GM21786 (cell line): Measurements from ENCODE around the gene TAS2R4.
"Not testable (repeated sequence)": the region's sequence is repeated elsewhere in the genome, so short reads cannot be mapped to it uniquely, and the experiment has no call there.

Source experiments
- ATAC-seq: cut with Tn5 transposase; IDR thresholded peaks from one replicate; pipeline ENCODE4 v1.9.1; 2021; ENCODE audit not compliant: unreplicated experiment

Gene TAS2R4

GRCh38 chr7:141776374-141776773, at the start of gene TAS2R4:
TSS of gene TAS2R4 (plus strand) at chr7:141776674. CDS start at chr7:141778489, 1,815 bp downstream.
- no peak for ATAC-seq

GRCh38 chr7:141729020-141729419, 47.5 kb upstream of the TAS2R4 start:
- no peak for ATAC-seq

- ATAC-seq: no peak
Measured at GRCh38 chr7:141731476-141732149, 44.9 kb upstream of the TAS2R4 start.

DNA sequence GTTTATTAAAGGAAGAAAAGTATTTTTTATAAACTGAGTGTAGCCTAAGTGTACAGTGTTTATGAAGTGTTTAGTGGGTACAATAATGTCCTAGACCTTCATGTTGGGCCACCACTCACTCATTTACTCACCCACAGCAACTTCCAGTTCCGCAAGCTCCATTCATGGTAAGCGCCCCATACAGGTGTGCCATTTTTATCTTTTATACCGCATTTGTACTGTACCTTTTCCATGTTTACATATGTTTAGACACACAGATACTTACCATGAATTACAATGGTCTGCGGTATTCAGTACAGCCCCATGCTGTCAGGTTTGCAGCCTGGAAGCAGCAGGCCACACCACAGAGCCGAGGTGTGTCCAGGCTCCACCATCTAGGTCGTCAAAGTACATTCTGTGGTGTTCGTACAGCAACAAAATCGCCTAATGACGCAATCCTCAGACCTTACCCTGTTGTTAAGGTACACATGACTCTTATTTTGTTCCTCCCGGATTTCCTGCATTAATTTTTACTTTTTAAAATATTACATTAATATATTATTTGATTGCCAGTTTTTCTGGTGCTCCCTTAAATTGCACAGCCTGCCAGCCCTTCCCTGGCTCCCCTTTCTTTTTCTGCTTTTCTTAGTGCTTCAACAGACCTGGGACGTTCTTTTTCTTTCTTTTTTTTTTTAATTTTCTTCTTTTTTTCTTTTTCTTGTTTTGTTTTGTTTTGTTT, 39.2 kb upstream of the TAS2R4 start:
- ATAC-seq: no peak

GRCh38 chr7:141737836-141738591, 38.5 kb upstream of the TAS2R4 start, which contains the start of gene SSBP1:
TSS of gene SSBP1 (plus strand) at chr7:141738358. CDS start at chr7:141739167, 809 bp downstream.
- peak; percentile 90 for ATAC-seq

- ATAC-seq: no peak
Measured at GRCh38 chr7:141738592-141739013, 37.9 kb upstream of the TAS2R4 start.

DNA sequence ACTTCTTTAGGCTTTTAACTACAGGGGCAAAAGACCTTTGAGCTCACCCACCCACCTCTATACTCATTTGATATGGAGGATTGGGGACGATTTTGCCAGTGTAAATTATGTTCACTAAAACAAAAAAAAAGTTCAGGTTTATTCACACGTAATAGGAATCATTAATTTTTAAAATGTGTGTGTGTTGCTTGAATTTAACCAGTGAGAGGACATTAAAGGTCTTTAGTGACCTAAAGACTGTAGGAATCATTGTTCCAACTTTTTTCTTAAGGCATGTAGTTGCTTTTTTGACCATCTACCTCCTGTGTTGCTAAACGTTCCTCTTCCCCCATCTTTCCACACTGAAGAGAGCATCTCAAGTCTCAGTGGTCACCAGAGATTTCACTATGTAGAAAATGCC, 37.2 kb upstream of the TAS2R4 start:
- ATAC-seq: no peak

DNA sequence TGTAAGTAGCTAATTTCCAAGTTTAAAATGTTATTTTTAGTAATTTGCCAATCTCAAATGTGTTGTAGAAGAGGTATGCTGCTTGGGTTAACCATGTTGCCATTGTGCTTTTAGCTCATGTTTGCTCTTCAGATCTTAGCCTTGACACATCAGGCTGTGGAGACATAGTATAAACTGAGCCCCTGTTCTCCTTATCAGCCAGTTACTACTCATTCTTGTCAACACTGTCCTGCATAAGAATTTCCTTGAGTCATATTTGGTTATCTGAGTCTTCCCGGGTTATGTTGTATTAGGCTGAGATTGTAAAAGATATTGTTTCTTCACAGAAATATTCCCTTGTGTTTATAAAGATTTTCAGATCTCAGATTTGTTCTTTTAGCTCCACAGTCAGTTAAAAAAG, 34.2 kb upstream of the TAS2R4 start:
- no peak for ATAC-seq

GRCh38 chr7:141744131-141744530, 32.3 kb upstream of the TAS2R4 start:
- ATAC-seq: no peak

GRCh38 chr7:141748396-141748795, 28.1 kb upstream of the TAS2R4 start:
- ATAC-seq: no peak

- not testable (repeated sequence) for ATAC-seq
Measured at GRCh38 chr7:141751904-141752303, 24.6 kb upstream of the TAS2R4 start.

DNA sequence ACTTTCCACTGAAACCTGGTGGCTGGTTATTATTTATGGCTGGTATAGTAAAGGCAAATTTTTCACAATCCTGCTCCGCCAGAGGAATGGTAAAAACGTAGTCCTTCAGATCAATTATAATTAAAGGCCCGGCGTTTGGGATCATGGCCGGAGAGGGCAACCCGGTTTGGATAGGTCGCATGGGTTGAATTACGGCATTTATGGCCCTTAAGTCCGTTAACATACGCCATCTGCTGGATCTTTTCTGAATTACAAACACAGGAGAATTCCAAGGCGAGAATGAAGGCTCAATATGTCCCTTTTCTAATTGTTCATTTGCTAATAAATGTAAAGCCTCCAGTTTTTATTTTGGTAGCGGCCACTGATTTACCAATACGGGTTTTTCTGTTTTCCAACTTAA, 23.8 kb upstream of the TAS2R4 start:
- ATAC-seq: no peak

DNA sequence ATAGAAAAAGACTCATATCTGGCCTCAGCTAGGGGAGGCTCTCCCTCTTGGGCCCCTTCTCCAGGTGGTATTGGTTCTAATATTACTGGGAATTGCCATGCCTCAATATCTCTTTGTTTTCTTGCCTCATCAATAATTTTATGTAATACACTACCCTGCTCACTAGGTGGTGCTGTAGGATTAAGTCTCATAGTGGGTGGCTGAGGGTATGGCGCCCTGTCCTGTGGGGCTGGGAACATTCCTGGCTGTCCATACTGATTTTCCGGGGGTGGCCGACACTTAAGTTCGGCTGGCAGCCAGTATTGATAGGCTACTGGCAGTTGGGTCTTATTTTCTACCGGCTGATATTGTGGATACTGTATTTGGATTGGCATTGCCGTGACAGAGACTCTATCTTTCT, 21.5 kb upstream of the TAS2R4 start:
- ATAC-seq: no peak

GRCh38 chr7:141763797-141764196, 12.7 kb upstream of the TAS2R4 start, which contains the start of gene TAS2R3:
TSS of gene TAS2R3 (plus strand) at chr7:141764097. CDS start at chr7:141764159, 62 bp downstream.
- no peak for ATAC-seq

- ATAC-seq: not testable (repeated sequence)
Measured at GRCh38 chr7:141770083-141770583, 6.3 kb upstream of the TAS2R4 start.

- peak; percentile 74 for ATAC-seq
Measured at GRCh38 chr7:141785706-141786552, 9.5 kb downstream of the TAS2R4 start.

- ATAC-seq: no peak
Measured at GRCh38 chr7:141788296-141788695, 11.8 kb downstream of the TAS2R4 start.

- ATAC-seq: no peak
Measured at GRCh38 chr7:141789917-141790316, 13.4 kb downstream of the TAS2R4 start, which contains the start of gene TAS2R5. TSS of gene TAS2R5 (plus strand) at chr7:141790217. CDS start at chr7:141790362, 145 bp downstream.

GRCh38 chr7:141792526-141792925, 16.1 kb downstream of the TAS2R4 start:
- ATAC-seq: no peak

GRCh38 chr7:141820067-141820466, 43.6 kb downstream of the TAS2R4 start:
- no peak for ATAC-seq
